C4-2B (cell line): ENCODE measurements around the gene ENDOV.

Experiments used
- CTCF ChIP-seq: fragments of 450-650 bp; conservative IDR thresholded peaks from 2 replicates; pipeline ENCODE4 v1.5.1; 2017; ENCODE audit warnings: mild to moderate bottlenecking
- ZFX ChIP-seq: fragments of 450-650 bp; IDR thresholded peaks from 2 replicates; pipeline ENCODE4 v1.6.1; 2017

- TF ChIP-seq CTCF = no peak
- TF ChIP-seq ZFX = no peak
These were observed 35.6 kb upstream of the ENDOV start for GRCh38 chr17:80379348-80379747.
